GM21717 (cell line): ENCODE measurements around the gene ZNF791.
"Not testable (repeated sequence)": the region's sequence is repeated elsewhere in the genome, so short reads cannot be mapped to it uniquely, and the experiment has no call there.

Experiments used
- ATAC-seq: cut with Tn5 transposase; IDR thresholded peaks from one replicate; pipeline ENCODE4 v1.9.1; 2021; ENCODE audit warnings: mild to moderate bottlenecking, moderate library complexity; ENCODE audit not compliant: unreplicated experiment

The ZNF791 gene

GRCh38 chr19:12665671-12666264 is 55.0 kb downstream of the ZNF791 start:
- ATAC-seq: no peak

GRCh38 chr19:12666265-12667048 is 55.7 kb downstream of the ZNF791 start, which contains the start of the genes MAN2B1 and WDR83:
Gene MAN2B1, minus strand, starts transcription at chr19:12666742. Its CDS starts 41 bp downstream, at chr19:12666701.
Gene WDR83, plus strand, starts transcription at chr19:12666807. Its CDS starts 2,984 bp downstream, at chr19:12669791.
- peak; percentile 35 for ATAC-seq

GRCh38 chr19:12667731-12668302 is 57.1 kb downstream of the ZNF791 start:
- no peak for ATAC-seq

- no peak for ATAC-seq
Observed at GRCh38 chr19:12668346-12668745, 57.6 kb downstream of the ZNF791 start.

- ATAC-seq: no peak
Observed at GRCh38 chr19:12668932-12669269, 58.2 kb downstream of the ZNF791 start.

- ATAC-seq: no peak
Observed at GRCh38 chr19:12669270-12670158, 58.8 kb downstream of the ZNF791 start.

GRCh38 chr19:12670159-12670928 is 59.6 kb downstream of the ZNF791 start:
- ATAC-seq: no peak

- no peak for ATAC-seq
Observed at GRCh38 chr19:12672744-12673143, 62.0 kb downstream of the ZNF791 start.

GRCh38 chr19:12675399-12675798 is 64.7 kb downstream of the ZNF791 start:
- ATAC-seq: no peak

- no peak for ATAC-seq
Observed at GRCh38 chr19:12675940-12676339, 65.2 kb downstream of the ZNF791 start.

GRCh38 chr19:12676384-12676792 is 65.7 kb downstream of the ZNF791 start:
- ATAC-seq: no peak

- no peak for ATAC-seq
Observed at GRCh38 chr19:12676928-12677327, 66.2 kb downstream of the ZNF791 start.

GRCh38 chr19:12678039-12678438 is 67.3 kb downstream of the ZNF791 start:
- not testable (repeated sequence) for ATAC-seq

- ATAC-seq: no peak
Observed at GRCh38 chr19:12680034-12680433, 69.3 kb downstream of the ZNF791 start.

- ATAC-seq: peak; percentile 62
Observed at GRCh38 chr19:12681074-12681987, 70.6 kb downstream of the ZNF791 start, which contains the start of gene DHPS. Gene DHPS, minus strand, starts transcription at chr19:12681880. Its CDS starts 114 bp downstream, at chr19:12681766.
